Measurements from ENCODE around the gene HHIPL1. TPM values are rescaled to one million over a fixed set of nuclear protein-coding genes. Genes with fewer than 3 reads are reported as not detected.
A peak's percentile ranks its signal among the peaks of the same experiment; 100 is the strongest.

HHIPL1 gene
- polyA plus RNA-seq, 6 donors from 2014 or later, result 0.13 TPM; not detected in 5

GRCh38 chr14:99688210-99688581, 43.3 kb downstream of the HHIPL1 start:
- ATAC-seq (ENCODE audit: low read depth in 2 of 2), result no peak

GRCh38 chr14:99688629-99689028, 43.7 kb downstream of the HHIPL1 start:
- peaks cover 34 to 70% (median 56%) of the 10 kb centered on the region in 3 donors for H3K27me3 Mint-ChIP-seq
- H3K27ac Mint-ChIP-seq, result peak overlapping the region in 1 of 6 donors; percentile 32
- H3K36me3 Mint-ChIP-seq, result peaks cover 0 to 12% of the 10 kb centered on the region in 2 donors
- peaks cover 19 to 24% (median 23%) of the 10 kb centered on the region in 3 donors for H3K4me1 Mint-ChIP-seq
- no peak for DNase-seq
- H3K9me3 Mint-ChIP-seq, result peaks cover 0 to 4% (median 0%) of the 10 kb centered on the region in 7 donors
- no peak for ATAC-seq (ENCODE audit: low read depth in 2 of 2)
- H3K4me3 Mint-ChIP-seq, result peak overlapping the region in 1 of 8 donors; percentile 16

More at GRCh38 chr14:99688210-99688581, 43.3 kb downstream of the HHIPL1 start:
- H3K4me3 Mint-ChIP-seq, result no peak overlapping the region
- peaks cover 0 to 12% of the 10 kb centered on the region in 2 donors for H3K36me3 Mint-ChIP-seq
- peaks cover 0 to 4% (median 0%) of the 10 kb centered on the region in 7 donors for H3K9me3 Mint-ChIP-seq
- H3K27ac Mint-ChIP-seq, result peak overlapping the region in 2 of 6 donors; percentile 32 to 76
- H3K27me3 Mint-ChIP-seq, result peaks cover 34 to 70% (median 56%) of the 10 kb centered on the region in 3 donors
- no peak for DNase-seq
- peaks cover 19 to 27% (median 25%) of the 10 kb centered on the region in 3 donors for H3K4me1 Mint-ChIP-seq

DNA sequence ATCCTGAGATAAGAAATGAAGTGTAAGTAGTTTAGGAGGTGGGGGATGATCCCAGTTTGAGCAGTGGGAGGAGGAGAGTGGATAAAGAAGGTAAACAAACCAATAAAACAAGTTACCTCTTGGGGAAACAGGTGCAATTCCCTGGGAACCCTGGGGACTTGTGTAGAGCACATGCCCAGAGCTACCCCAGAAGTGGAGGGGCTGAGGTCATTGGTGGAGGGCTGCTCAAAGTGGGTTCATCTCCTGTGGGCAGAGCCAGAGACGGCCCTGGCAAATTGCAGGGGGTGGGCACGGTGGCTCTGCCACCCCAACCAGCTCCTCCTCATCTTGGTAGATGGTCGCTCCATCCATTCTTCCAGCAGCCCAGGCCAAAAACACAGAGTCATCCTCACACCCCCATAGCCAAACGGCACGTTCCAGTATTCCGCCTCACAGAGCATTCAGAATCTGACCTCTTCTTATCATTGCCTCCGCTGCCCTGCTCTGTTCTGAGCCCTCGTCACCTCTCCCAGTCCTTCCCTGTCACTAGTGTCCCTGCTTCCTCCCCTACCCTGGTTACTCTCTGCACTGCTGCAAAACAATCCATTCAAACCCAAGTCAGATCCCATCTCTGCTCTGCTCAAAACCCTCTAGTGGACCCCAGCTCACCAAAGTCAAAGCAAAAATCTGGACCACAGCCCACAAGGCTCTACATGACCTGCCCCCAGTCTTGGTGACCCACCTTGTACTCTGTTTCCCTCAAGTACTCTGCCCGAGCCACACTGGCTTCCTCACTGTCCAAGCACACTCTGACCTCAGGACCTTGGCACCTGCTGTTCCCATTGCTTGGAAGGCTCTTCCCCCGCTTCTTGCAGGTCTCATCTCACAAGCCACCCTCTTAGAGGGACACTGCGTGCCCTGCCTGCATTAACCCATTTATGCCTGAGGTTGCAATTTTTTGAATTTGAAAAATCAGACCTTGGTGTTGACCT, 44.6 kb downstream of the HHIPL1 start:
- Mint-ChIP-seq H3K27ac (peak overlapping the region in 2 of 6 donors; percentile 23 to 78), H3K4me1 (peaks cover 16 to 22% (median 21%) of the 10 kb centered on the region in 3 donors), H3K4me3 (no peak overlapping the region), H3K9me3 (peaks cover 0 to 4% (median 0%) of the 10 kb centered on the region in 7 donors), H3K27me3 (peaks cover 38 to 72% (median 59%) of the 10 kb centered on the region in 3 donors), H3K36me3 (peaks cover 0 to 12% of the 10 kb centered on the region in 2 donors)
- ATAC-seq (ENCODE audit: low read depth in 2 of 2) (no peak), DNase-seq (no peak)

DNA sequence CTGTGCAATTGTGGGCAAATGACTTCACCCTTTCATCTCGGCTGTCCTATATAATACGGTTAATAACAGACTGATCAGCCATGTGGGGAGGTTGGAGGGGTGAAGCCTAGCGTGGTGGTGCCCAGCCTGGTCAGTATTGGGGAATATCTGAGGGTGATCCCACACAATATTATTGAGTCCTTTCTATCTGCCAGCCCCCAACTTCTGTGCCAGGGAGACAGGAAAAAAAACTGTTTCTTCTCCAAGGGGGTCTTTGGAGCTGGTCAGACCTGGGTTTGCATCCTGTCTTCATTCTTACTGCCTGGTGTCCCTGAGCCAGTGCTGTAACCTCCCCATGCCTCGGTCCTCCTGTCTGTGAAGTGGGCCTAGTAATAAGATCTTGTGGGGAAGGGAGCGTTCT, 45.7 kb downstream of the HHIPL1 start:
- Mint-ChIP-seq H3K27ac (no peak overlapping the region), H3K27me3 (peaks cover 38 to 68% (median 59%) of the 10 kb centered on the region in 3 donors), H3K36me3 (peaks cover 0 to 12% of the 10 kb centered on the region in 2 donors), H3K4me3 (peak overlapping the region in 1 of 8 donors; percentile 37), H3K4me1 (peaks cover 8 to 17% (median 10%) of the 10 kb centered on the region in 3 donors), H3K9me3 (peaks cover 0 to 4% (median 0%) of the 10 kb centered on the region in 7 donors)
- no peak for DNase-seq
- no peak for ATAC-seq (ENCODE audit: low read depth in 2 of 2)

GRCh38 chr14:99691111-99691885, 46.4 kb downstream of the HHIPL1 start:
- peaks cover 38 to 62% (median 54%) of the 10 kb centered on the region in 3 donors for H3K27me3 Mint-ChIP-seq
- no peak overlapping the region for H3K27ac Mint-ChIP-seq
- H3K4me1 Mint-ChIP-seq, result peaks cover 6 to 17% (median 8%) of the 10 kb centered on the region in 3 donors
- H3K36me3 Mint-ChIP-seq, result peaks cover 0 to 12% of the 10 kb centered on the region in 2 donors
- peaks cover 0 to 6% (median 0%) of the 10 kb centered on the region in 7 donors for H3K9me3 Mint-ChIP-seq
- no peak overlapping the region for H3K4me3 Mint-ChIP-seq
- ATAC-seq (ENCODE audit: low read depth in 2 of 2) (no peak), DNase-seq (no peak)

DNA sequence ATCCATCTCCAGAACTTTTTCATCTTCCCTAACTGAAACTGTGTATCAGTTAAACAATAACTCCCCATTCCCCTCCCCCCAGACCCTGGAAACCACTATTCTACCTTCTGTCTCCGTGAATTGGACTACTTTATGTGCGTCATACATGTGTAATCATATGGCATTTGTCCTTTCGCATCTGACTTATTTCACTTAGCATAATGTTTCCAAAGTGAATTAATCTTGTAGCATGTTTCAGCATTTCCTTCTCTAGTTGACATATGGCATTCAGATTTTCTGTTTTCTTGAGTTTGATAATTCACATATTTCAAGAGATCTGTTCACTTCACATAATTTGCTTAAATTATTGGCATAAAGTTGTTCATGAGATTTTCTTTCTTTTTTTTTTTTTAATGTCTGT, 49.0 kb downstream of the HHIPL1 start:
- Mint-ChIP-seq H3K4me1 (peaks cover 0 to 4% (median 0%) of the 10 kb centered on the region in 3 donors), H3K27me3 (peaks cover 35 to 55% (median 48%) of the 10 kb centered on the region in 3 donors), H3K9me3 (peaks cover 0 to 11% (median 7%) of the 10 kb centered on the region in 7 donors), H3K4me3 (no peak overlapping the region), H3K36me3 (peaks cover 0 to 19% of the 10 kb centered on the region in 2 donors), H3K27ac (no peak overlapping the region)
- DNase-seq (no peak), ATAC-seq (ENCODE audit: low read depth in 2 of 2) (no peak)

DNA sequence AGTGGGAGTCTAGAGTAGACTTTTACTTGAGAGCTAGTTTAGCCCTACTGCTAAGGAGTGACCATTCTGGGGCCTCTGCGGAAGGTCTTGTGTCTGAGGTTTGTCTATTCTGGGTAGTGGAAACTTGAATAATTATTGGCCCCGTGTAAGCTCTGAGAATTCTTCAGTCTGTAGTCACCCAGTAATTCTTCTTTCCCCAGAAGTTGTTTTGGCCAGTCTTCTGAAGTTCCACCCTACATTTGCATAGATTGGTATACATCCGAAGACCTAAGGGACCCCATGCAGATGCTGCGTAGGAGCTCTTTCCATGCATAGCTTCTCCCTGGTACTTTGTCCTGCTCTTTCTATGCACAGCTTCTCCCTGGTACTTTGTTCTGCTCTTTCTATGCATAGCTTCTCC, 52.0 kb downstream of the HHIPL1 start:
- H3K27me3 Mint-ChIP-seq, result peaks cover 24 to 42% (median 39%) of the 10 kb centered on the region in 3 donors
- H3K36me3 Mint-ChIP-seq, result peaks cover under 1 to 9% of the 10 kb centered on the region in 2 donors
- H3K4me3 Mint-ChIP-seq, result no peak overlapping the region
- H3K4me1 Mint-ChIP-seq, result no peaks in the 10 kb centered on the region
- ATAC-seq (ENCODE audit: low read depth in 2 of 2) (no peak), DNase-seq (no peak)
- H3K27ac Mint-ChIP-seq, result no peak overlapping the region
- peaks cover under 1 to 20% (median 5%) of the 10 kb centered on the region in 7 donors for H3K9me3 Mint-ChIP-seq

DNA sequence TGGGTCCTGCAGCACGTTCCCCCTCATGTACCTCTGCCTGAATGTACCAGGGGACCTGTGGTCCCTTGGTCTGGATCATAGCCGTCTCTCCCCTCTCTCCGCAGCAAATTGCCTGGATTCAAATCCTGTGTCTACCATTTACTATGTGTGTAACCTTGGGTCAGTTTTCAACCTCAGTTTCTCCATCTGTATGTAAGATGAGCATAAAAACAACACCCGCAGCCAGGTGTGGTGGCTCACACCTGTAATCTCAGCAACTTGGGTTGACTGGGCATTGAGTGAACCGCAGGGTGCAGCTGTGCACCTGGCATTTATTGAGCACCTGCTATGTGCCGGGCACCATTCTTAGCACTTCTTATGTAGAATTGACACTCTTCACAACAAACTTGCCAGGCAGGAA, 53.3 kb downstream of the HHIPL1 start:
- Mint-ChIP-seq H3K27ac (no peak overlapping the region), H3K4me1 (no peaks in the 10 kb centered on the region), H3K4me3 (no peak overlapping the region), H3K27me3 (peaks cover 21 to 47% (median 43%) of the 10 kb centered on the region in 3 donors), H3K9me3 (peaks cover 10 to 33% (median 12%) of the 10 kb centered on the region in 7 donors), H3K36me3 (peaks cover 9 to 18% of the 10 kb centered on the region in 2 donors)
- ATAC-seq (ENCODE audit: low read depth in 2 of 2) (no peak), DNase-seq (no peak)

DNA sequence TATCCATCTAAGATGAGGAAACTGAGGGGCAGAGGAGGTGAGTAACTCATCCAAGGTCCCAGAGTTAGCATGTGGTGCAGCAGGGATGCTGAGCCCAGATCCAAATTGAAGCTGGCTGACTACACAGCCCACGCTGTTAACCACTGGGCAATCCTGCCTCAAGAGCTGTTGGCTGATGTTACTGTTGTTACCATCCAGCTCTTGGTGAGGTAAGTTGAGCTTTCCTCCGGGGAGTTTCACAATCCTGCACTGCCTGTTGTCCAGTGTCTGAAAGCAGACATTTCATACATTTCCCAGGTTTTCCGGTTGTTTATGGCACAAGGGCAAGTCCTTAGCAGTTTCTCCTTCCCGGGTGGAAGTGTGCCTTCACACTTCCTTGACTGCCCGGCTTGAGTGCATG, 53.7 kb downstream of the HHIPL1 start:
- Mint-ChIP-seq H3K9me3 (peaks cover 14 to 37% (median 16%) of the 10 kb centered on the region in 7 donors), H3K4me3 (no peak overlapping the region), H3K4me1 (no peaks in the 10 kb centered on the region), H3K27ac (no peak overlapping the region), H3K36me3 (peaks cover 10 to 23% of the 10 kb centered on the region in 2 donors), H3K27me3 (peaks cover 20 to 51% (median 47%) of the 10 kb centered on the region in 3 donors)
- DNase-seq, result no peak
- ATAC-seq (ENCODE audit: low read depth in 2 of 2), result no peak

- peaks cover 16 to 52% (median 48%) of the 10 kb centered on the region in 3 donors for H3K27me3 Mint-ChIP-seq
- H3K27ac Mint-ChIP-seq, result no peak overlapping the region
- H3K36me3 Mint-ChIP-seq, result peaks cover 11 to 25% of the 10 kb centered on the region in 2 donors
- DNase-seq (no peak), ATAC-seq (ENCODE audit: low read depth in 2 of 2) (no peak)
- peaks cover 15 to 41% (median 18%) of the 10 kb centered on the region in 7 donors for H3K9me3 Mint-ChIP-seq
- no peaks in the 10 kb centered on the region for H3K4me1 Mint-ChIP-seq
- no peak overlapping the region for H3K4me3 Mint-ChIP-seq
Observed at GRCh38 chr14:99699085-99699760, 54.3 kb downstream of the HHIPL1 start.

- H3K27ac Mint-ChIP-seq, result peak overlapping the region in 1 of 6 donors; percentile 37
- ATAC-seq (ENCODE audit: low read depth in 2 of 2), result no peak
- peaks cover 19 to 47% (median 23%) of the 10 kb centered on the region in 7 donors for H3K9me3 Mint-ChIP-seq
- H3K4me3 Mint-ChIP-seq, result peak overlapping the region in 1 of 8 donors; percentile 53
- DNase-seq, result no peak
- no peaks in the 10 kb centered on the region for H3K4me1 Mint-ChIP-seq
- H3K27me3 Mint-ChIP-seq, result peaks cover 16 to 49% (median 46%) of the 10 kb centered on the region in 3 donors
- peaks cover 16 to 31% of the 10 kb centered on the region in 2 donors for H3K36me3 Mint-ChIP-seq
Observed at GRCh38 chr14:99699861-99700260, 54.9 kb downstream of the HHIPL1 start.

GRCh38 chr14:99700379-99700778, 55.5 kb downstream of the HHIPL1 start:
- DNase-seq (no peak), ATAC-seq (ENCODE audit: low read depth in 2 of 2) (no peak)
- Mint-ChIP-seq H3K4me3 (no peak overlapping the region), H3K4me1 (no peaks in the 10 kb centered on the region), H3K36me3 (peaks cover 16 to 32% of the 10 kb centered on the region in 2 donors), H3K9me3 (peaks cover 19 to 47% (median 23%) of the 10 kb centered on the region in 7 donors), H3K27me3 (peaks cover 16 to 49% (median 44%) of the 10 kb centered on the region in 3 donors), H3K27ac (no peak overlapping the region)
